Measurements from ENCODE around the gene CRELD2.
"Not testable (repeated sequence)": the region's sequence is repeated elsewhere in the genome, so short reads cannot be mapped to it uniquely, and the experiment has no call there.

The CRELD2 gene

DNA sequence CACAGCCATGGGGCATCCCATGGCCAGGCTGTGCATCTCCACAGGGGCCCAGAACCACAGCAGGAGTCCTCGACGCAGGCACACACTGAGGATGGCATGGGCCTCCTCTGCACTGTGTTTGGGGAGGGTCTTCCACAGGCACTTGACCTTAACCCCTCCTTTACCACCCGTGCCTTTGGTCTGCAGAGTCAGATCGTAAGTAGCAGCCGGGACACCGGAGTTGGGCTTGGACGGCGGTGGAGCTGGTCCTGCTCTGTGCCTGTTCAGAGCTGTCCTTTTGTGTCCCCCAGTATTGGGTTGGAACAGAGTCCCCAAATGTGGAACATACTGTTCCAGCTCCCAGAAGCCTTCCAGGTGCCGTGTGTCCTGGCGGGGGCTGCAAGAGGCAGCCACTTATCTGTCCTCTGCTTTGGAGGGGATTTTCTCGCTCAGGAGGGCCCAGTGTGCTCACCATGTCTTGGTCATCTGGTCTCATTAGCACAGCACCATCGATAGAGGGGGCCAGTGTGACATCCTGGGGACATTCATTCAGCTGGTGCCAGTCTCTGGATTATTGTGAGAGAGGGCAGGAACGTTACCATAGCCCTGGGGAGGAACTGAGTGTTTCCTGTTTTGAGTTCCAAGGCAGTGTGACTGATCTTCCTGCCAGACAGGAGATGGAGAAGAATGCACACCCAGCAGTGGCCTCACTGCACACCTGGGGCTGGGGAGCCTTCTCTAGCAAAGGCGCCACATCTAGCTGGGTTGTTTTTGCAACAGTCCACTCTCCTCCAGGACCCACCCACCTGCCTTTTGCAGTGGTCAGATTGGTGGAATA is 12.4 kb downstream of the CRELD2 start:
- no peak for DNase-seq (ENCODE audit: low read depth)

DNA sequence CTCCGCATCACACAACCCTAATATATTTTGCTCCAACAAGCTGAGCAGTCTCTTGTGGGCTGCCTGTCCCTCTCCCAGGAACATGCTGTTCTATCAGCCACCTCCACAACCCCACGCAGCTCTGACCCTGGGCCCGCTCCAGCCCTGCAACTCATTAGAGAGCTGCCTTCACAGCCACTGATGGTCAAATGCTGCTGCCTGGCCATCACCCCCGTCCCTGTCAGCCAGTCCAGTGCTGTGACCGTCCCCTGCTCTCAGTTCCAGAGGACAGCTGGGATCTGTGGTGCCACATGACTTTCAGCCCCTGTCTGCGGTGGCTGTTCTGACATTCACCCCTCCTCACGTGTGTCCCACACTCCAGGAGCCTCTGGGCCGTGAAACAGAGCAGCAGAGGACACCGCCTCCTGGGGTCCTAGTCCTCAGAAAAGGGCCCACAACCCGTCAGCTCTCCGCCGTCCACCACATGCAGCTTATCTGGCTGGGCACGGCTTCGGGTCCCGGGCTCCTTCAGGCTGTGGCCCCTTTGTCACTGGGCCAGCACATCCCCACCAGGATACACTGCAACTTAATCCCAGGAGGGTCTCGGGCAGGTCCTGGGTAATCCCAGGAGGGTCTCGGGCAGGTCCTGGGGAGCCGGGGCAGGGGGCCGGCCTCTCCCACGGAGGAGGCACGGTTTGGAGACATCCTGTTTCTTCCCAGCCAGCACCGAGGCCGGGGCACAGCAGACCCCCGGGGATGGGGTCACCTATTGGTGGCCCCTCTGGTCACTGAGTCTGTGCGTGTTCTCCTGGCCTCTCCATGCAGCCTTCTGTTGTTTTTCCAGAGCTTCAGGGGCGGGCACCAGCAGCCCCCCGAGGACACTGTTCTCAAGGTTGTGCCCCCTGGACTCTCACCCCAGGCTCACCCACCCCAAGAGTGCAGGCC is 15.1 kb downstream of the CRELD2 start:
- DNase-seq (ENCODE audit: low read depth): no peak

DNA sequence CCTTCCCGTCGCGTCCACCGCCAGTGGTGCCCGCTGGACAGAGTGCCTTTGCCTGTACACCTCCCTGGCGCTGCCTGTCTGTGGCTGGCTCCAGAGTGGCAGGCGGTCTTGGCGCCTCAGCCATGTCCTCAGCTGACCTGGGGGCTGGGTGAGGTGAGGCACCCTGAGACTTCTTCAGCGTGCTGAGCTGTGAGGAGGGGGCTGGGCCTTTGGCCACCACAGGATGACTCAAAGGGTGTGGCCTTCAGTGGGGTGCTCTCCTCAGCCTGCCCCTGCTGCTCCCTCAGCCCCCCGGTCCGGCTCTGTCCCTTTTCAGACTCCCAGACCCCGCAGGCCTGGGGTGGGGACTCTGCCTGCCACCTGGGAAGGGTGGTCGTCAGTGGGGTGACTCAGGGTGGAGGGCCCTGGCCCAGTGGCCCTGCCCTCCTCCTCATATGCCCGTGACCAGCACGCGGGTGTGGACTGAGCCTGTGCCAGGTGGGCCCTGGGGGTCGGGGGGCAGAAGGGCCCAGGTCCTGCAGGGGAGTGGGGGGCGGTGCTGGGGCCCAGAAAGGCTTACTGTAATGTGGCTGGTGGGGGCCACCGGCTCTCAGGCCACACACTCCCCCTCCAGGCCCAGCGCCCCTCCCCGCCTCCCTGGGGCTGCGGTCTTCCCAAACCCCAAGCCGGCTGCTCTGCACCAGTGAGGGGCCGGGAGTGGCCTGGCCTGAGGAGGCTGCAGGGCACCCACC is 15.9 kb downstream of the CRELD2 start:
- no peak for DNase-seq (ENCODE audit: low read depth)

DNA sequence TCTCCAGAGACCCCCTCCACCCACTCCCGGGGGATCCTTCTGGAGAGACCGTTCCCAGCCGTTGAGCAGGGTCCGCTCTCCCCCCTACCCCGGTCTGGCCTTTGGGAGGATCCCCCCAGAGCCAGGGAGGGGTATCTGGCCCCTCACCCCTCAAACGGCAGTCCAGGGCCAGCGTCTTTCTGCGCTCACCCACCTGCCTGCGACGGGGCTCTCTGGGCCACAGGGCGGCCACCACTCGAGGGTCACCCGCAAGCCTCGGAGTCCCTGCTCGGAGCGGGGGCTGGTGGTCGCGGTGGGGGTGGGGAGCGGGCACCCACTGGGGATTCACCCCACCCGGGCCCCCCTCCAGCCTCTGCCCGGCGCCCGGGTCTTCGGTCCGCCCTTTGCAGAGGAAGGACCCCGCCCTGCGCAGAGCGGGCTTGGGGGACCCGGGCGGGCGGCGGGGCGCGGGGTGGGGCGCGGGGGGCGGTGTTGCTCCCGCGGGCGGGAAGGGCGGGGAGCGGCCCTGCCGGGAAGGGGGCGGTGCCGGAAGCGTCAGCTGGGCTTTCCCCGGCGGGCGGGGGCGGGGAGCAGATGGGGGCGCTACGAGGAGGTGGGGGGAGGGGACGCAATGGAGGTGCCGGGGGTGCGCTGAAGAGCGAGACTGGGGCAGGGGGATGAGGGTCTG is 16.6 kb downstream of the CRELD2 start:
- DNase-seq (ENCODE audit: low read depth): peak; percentile 42

DNA sequence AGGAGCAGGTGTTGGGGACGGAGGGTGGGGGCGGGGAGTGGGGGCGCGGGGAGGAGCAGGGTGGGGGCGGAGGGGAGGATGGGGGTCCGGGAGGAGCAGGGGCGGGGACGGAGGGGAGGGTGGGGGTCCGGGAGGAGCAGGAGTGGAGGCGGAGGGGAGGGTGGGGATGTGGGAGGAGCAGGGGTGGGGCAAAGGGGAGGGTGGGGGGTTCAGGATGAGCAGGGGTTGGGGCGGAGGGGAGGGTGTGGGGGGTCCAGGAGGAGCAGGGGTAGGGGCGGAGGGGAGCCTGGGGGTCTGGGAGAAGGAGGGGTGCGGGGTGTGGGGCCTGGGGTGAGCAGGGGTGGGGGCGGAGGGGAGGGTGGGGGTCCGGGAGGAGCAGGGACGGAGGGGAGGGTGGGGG is 17.1 kb downstream of the CRELD2 start:
- DNase-seq (ENCODE audit: low read depth): no peak

DNA sequence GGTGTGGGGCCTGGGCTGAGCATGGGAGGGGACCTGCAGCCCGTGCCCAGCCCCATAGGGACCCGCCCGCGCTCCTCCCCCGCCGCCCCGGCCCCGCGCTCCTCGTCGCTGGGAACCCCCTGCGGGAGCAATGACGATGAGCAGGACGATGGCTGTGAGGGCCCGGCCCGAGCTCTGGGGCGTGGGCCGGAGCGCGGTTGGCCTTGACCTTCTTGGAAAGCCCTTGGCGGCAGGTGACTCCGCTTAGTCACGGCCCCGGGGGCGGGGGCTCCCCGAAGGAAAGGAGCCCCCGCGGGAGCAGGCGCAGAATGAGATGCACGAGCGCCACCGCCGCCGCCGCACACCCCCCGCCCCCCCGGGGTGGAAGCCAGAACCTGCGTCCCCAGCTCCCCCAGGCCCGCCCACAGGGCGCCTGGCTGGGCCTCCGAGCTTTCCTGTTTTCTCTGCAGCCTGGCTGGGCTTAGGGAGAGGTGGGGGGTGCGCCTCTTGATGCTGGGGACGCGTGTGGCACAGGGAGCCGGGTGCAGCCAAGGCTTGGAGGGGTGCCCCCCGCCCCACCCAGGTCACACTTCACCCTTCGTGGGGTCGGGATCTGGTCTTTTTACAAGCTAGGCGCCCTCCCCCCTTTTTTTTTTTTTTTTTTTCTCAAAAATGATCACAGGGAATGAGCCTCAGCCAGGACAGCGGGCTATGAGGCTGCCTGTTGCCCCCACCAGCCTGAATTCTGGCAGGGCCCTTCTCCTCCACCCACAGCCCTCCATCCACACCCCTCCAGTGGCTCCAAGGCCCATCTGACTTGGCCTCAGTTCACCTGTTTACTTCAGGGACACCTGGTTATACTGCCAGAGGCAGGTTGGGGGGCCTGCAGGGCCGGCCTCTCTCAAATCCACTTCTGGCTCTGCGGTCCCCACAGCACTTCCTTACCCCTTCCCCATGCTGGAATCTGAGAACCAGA is 17.9 kb downstream of the CRELD2 start:
- DNase-seq (ENCODE audit: low read depth): peak; percentile 72

DNA sequence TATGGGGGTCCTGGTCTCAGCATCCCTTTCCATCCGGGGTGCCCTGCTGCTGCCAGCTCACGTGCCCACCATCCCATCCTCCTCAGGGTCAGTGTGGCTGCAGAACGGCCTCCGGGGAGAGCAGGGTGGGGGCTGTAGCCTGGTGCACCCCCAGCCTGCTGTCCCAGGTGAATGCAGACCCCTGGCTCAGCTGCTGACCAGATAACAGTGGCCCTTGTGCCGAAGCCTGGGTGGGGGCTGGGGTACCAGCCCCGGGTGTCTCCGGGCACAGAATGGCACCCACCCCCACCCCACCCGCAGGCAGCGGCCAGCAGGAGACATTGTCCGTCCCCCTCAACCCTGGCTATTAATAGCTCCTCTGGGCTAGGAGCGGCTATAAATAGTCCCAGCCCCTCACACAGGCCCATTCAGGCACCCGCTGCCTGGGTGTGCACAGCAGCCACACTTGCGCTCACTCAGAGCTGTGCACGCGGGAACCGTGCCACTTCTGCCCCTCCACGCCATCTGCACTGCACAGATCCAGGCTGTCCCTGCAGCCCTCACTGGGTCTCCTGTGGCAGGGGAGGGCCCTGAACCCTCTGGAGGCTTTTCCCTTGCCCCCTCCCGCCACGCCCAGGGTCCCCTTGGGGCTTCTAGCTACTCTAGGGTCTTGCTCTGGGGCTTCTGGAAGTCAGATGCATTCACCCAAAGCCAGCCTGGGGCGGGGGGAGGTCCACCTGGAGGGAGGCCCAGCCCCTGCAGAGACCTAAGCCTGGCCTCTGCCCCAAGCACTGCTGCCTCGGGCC is 18.7 kb downstream of the CRELD2 start:
- DNase-seq (ENCODE audit: low read depth): no peak

DNA sequence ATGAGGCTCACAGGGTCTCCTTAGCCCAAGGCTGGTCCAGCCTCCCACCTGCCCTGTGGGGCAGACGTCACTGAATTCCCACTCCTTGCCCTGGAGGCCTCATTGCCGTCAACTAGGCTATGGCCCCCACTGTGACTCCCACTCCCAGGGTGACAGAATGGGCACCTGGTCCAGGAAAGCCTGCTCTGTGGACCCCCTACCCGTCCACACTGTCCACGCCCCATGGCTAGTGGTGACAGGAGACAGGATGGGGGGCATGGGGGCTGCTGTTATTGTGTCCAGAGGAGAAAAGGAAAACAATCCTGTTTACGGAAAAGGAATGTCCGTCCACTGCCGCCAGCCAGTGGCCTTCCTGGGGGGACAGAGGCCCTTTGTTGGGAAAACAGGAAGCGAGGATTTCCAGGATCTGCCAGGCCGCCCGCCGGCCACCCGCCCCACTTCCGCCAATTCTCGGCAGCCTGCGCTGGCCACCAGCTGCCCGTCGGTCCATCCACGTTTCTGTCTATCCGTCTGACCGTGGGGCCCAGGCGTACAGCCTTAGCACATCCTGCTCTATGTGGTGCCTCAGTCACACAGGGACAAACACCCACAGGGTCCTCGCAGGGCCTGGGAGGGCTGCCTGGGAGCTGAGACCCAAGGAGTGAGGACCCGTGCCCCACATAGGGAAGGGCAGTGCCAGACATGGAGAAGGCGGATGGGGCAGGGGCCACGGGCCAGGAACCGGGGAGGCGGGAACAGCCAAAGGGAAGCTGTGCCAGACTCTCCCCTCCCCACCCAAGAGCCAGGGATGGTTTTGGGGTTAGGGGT is 19.5 kb downstream of the CRELD2 start:
- no peak for DNase-seq (ENCODE audit: low read depth)

DNA sequence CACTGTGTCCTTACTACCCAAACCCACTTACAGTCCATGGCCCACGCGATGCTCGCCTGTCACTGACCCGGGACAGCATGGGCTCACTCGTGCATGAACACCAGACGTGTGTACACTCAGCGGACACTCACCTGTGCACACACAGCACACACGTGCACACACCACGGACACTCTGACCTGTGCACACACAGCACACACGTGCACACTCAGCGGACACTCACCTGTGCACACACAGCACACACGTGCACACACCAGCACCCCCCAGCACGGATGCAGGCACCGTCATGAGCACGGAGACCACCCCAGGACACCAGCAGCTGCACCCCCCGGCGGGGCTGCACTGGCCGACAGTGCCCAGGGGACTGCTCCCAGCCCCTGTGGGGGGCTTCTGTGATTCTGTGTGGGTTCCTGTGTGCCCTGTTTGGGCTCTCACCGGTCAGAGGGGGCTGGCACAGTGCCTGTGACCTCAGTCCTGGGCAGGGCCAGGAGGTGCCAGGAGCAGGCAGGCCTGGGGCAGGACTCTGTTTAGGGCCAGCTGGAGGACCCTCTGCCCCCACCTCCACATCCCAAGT is 20.2 kb downstream of the CRELD2 start:
- no peak for DNase-seq (ENCODE audit: low read depth)

DNA sequence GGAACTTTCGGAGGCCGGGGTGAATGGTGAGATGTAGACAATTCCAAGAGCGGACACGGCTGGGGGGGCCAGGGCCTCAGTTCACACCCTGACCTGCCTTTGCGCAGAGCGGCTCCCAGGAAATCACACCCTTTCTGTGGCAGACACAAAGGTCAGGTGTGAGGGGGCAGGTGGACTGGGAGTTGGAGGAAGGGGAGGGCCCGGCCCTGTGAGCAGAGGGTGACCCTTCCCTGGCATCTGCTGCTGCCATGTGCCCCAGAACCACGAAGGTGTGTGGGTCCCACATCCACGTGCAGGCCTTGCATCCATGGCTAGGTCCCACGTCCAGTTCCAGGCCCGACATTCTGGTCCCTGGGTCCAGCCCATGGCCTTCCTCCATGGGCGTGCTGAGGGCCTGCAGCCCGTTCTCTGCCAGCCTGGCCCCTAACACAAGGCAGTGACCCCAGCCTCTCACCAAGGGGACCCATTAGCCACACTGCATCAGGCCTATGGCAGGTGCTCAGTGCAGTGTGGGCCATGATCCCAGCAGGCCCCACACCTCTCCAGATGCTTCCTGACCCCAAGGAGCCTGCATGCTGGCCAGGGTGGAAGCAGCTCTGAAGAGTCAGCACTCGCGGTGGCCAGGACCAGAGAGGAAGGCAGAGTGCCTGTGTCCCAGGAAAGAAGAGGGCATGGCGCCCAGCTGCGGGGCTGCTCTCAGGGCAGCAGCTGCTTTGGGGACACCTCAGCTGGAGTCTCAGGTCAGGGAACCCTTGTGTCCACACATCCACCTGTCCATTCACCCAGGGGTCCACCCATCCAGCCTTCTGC is 23.3 kb downstream of the CRELD2 start:
- DNase-seq (ENCODE audit: low read depth): no peak

DNA sequence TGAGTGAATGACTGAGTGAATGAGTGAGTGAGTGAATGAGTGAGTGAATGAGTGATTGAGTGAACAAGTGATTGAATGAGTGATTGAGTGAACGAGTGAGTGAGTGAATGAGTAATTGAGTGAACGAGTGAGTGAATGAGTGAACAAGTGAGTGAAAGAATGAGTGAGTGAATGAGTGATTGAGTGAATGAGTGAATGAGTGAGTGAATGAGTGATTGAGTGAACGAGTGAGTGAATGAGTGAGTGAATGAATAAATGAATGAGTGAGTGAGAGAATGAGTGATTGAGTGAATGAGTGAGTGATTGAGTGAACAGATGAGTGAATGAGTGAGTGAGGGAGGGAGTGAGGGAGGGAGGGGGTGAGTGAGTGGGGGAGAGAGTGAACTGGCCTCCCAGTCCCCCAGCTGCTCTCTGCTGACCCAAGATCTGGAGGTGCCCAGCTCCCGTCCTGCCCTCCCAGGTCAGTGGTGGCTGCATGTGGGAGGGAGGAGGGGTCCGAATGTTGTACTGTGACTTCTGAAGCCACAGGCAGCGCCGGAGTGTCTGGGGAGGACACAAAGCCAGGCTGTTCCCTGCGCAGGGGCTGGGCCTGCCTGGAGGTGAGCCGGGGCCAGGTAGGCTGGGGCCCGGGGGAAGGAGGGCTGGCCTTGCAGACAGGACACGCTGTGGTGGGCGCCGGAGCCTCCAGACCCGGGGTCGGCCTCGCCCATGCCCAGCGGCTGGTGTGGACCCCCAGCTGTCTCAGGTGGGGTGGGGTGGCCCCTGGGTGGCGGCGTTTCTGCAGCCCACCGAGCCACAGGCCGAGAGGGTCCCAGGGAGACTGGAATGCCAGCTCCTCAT is 24.4 kb downstream of the CRELD2 start:
- no peak for DNase-seq (ENCODE audit: low read depth)

DNA sequence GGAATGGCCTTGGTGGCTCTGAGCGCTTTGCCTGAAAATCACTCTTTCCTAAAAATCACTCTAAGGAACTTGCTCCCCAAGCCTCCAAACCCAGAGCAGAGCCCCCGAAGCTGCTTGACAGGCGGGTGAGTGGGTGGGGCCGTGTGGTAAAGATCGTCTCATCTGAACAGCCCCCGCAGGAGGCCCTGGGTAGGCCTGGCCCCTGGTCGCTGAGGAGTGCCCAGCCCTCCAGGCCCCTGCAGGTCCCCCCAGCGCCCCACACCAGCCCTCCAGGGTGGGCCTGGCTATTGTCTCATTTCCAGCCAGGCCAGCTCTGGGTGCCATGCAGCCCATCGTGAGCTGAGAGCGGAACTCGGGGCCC is 25.0 kb downstream of the CRELD2 start:
- no peak for DNase-seq (ENCODE audit: low read depth)

DNA sequence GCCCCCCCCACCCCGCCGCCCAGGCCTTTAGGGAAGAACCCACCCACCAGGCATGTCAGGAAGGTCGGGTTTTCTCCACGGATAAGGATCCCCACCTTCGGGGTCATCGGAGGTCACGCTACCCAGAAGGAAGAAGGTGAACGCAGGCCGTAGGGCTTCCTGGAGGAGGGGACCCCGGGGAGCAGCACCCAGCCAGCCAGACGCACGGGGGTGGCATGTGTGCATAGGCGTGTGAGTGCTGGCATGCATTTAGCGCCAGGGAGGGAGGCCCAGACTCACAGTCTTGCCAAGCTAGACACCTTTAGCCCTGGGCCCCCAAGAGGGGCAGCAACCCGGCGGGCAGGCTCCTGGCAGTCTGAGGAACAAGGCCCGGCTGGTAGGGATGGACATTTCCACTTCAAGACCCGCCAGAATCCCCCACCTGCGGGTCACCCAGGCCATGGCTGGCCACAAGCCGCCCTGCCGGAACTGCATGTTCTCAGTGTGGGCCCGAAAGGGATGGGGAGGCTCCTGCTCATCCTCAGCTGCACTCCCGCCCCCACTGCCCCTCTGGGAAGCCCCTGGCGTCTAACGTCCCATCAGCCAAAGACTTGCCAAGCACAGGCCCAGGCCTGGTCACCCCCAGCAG is 25.5 kb downstream of the CRELD2 start:
- DNase-seq (ENCODE audit: low read depth): no peak

DNA sequence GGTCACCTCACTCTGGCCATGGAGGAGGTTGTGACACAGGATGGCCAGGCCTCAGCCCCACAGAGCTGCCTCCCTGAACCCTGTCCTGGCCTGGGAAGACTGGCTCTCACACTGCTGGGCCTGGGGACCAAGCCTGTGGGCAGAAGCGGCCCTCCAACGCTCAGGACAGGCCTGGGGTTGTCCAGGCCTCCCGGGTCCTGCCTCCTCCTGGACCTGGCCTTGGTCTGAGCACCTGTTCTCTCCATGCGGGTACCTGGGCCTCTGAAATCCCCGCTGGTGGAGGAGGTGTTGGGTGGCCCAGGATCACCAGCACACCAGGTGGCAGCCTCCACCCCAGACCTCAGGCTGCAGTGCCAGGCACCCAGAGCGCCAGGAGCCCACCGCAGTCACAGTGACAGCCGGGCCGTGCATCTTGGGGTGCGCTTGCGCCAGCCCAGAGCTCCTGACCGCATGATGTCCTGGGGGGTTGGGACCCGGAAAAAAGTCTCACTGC is 26.0 kb downstream of the CRELD2 start:
- DNase-seq (ENCODE audit: low read depth): no peak

DNA sequence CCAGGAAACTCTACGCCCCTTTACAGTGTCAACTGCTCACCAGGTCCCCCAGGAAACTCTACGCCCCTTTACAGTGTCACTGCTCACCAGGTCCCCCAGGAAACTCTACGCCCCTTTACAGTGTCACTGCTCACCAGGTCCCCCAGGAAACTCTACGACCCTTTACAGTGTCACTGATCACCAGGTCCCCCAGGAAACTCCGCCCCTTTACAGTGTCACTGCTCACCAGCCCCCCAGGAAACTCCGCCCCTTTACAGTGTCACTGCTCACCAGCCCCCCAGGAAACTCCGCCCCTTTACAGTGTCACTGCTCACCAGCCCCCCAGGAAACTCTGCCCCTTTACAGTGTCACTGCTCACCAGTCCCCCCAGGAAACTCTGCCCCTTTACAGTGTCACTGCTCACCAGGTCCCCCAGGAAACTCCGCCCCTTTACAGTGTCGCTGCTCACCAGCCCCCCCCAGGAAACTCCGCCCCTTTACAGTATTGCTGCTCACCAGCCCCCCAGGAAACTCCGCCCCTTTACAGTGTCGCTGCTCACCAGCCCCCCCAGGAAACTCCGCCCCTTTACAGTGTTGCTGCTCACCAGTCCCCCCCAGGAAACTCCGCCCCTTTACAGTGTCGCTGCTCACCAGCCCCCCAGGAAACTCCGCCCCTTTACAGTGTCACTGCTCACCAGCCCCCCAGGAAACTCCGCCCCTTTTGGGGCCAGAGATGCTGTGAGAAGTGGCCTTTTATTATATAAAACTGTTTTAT is 26.8 kb downstream of the CRELD2 start:
- not testable (repeated sequence) for DNase-seq (ENCODE audit: low read depth)
